Measurements from ENCODE around the gene PDE4B.
"Not testable (repeated sequence)": the region's sequence is repeated elsewhere in the genome, so short reads cannot be mapped to it uniquely, and the experiment has no call there.

The PDE4B gene

GRCh38 chr1:65998763-65999583 is 206.3 kb downstream of the PDE4B start:
- no peak for DNase-seq

GRCh38 chr1:66000033-66000637 is 207.4 kb downstream of the PDE4B start:
- no peak for DNase-seq

GRCh38 chr1:66003690-66004089 is 211.0 kb downstream of the PDE4B start:
- no peak for DNase-seq

- not testable (repeated sequence) for DNase-seq
These were observed 213.8 kb downstream of the PDE4B start for GRCh38 chr1:66006534-66006933.

GRCh38 chr1:66012106-66012784 is 219.6 kb downstream of the PDE4B start:
- DNase-seq: no peak

GRCh38 chr1:66013371-66013770 is 220.7 kb downstream of the PDE4B start:
- DNase-seq: no peak

- no peak for DNase-seq
These were observed 230.4 kb downstream of the PDE4B start for GRCh38 chr1:66022904-66023620.

- no peak for DNase-seq
These were observed 232.5 kb downstream of the PDE4B start for GRCh38 chr1:66025188-66025587.

GRCh38 chr1:66028035-66028434 is 235.3 kb downstream of the PDE4B start:
- DNase-seq: no peak

- peak; percentile 4 for DNase-seq
These were observed 241.1 kb downstream of the PDE4B start for GRCh38 chr1:66033781-66034180.

- DNase-seq: no peak
These were observed 243.0 kb downstream of the PDE4B start for GRCh38 chr1:66035616-66036245.

- no peak for DNase-seq
These were observed 249.0 kb downstream of the PDE4B start for GRCh38 chr1:66041654-66042053.

GRCh38 chr1:66043186-66043585 is 250.5 kb downstream of the PDE4B start:
- no peak for DNase-seq

GRCh38 chr1:66044912-66045311 is 252.2 kb downstream of the PDE4B start:
- no peak for DNase-seq

- no peak for DNase-seq
These were observed 253.7 kb downstream of the PDE4B start for GRCh38 chr1:66046415-66046814.

GRCh38 chr1:66048011-66048410 is 255.3 kb downstream of the PDE4B start:
- DNase-seq: no peak

GRCh38 chr1:66050123-66050522 is 257.4 kb downstream of the PDE4B start:
- no peak for DNase-seq

- no peak for DNase-seq
These were observed 257.9 kb downstream of the PDE4B start for GRCh38 chr1:66050633-66051032.

GRCh38 chr1:66055092-66055491 is 262.4 kb downstream of the PDE4B start:
- DNase-seq: no peak

GRCh38 chr1:66057448-66057847 is 264.8 kb downstream of the PDE4B start:
- DNase-seq: not testable (repeated sequence)

- no peak for DNase-seq
These were observed 265.9 kb downstream of the PDE4B start for GRCh38 chr1:66058558-66058957.

GRCh38 chr1:66067219-66067618 is 274.5 kb downstream of the PDE4B start:
- DNase-seq: not testable (repeated sequence)
